Heart right ventricle (tissue), 16 donors: ENCODE data around the gene RPS24. TPM values are rescaled to one million over a fixed set of nuclear protein-coding genes. Genes with fewer than 3 reads are reported as not detected.
A peak's percentile ranks its signal among the peaks of the same experiment; 100 is the strongest.

Source experiments
- ATAC-seq, 8 donors: fragments of 200-7000 bp; cut with Tn5 transposase; one replicate each; pipeline ENCODE4 v1.9.1; 2020; ENCODE audit warnings: mild to moderate bottlenecking in 8 of 8, moderate library complexity in 8 of 8, moderate number of reproducible peaks in 1 of 8
- DNase-seq, 2 donors: peaks; one replicate each; pipeline ENCODE4 v3.0.0-alpha.2; 2020
- H3K27ac ChIP-seq, 10 donors: fragments of 200-600 bp; sonication (generic) in 2 of 10; one replicate each; pipeline versions ENCODE4 v1.5.0 to v1.8.0; 2020 to 2022; ENCODE audit warnings: mild to moderate bottlenecking in 3 of 10
- H3K27me3 ChIP-seq, 7 donors: fragments of 200-600 bp; one replicate each; pipeline ENCODE4 v1.8.0; 2021 to 2022; ENCODE audit warnings: mild to moderate bottlenecking in 2 of 7
- H3K36me3 ChIP-seq, 9 donors: fragments of 200-600 bp; sonication (generic) in 1 of 9; one replicate each; pipeline versions ENCODE4 v1.5.0 to v1.8.0; 2020 to 2022; ENCODE audit warnings: mild to moderate bottlenecking in 2 of 9
- H3K4me1 ChIP-seq, 9 donors: fragments of 200-600 bp; sonication (generic) in 1 of 9; one replicate each; pipeline versions ENCODE4 v1.5.0 to v1.8.0; 2020 to 2022; ENCODE audit warnings: mild to moderate bottlenecking in 4 of 9
- H3K4me3 ChIP-seq, 10 donors: fragments of 200-600 bp; sonication (generic) in 2 of 10; one replicate each; pipeline versions ENCODE4 v1.5.0 to v1.8.0; 2020 to 2022; ENCODE audit warnings: mild to moderate bottlenecking in 7 of 10, moderate library complexity in 2 of 10
- H3K9me3 ChIP-seq, 11 donors: fragments of 200-600 bp in 10 of 11; sonication (generic) in 2 of 11; one replicate each; pipeline versions ENCODE4 v1.5.0 to v1.8.0; 2013 to 2022; ENCODE audit warnings: mild to moderate bottlenecking in 2 of 11, control low read depth in 1 of 11, moderate library complexity in 1 of 11
- CTCF ChIP-seq, 9 donors: fragments of 200-600 bp; sonication (generic) in 2 of 9; IDR thresholded peaks; one replicate each; pipeline versions ENCODE4 v1.5.0 to v1.8.0; 2021 to 2022; ENCODE audit warnings: antibody characterized with exemption in 9 of 9, mild to moderate bottlenecking in 5 of 9, moderate library complexity in 1 of 9
- WGBS, 2 donors: extraction: QIAGEN DNeasy Blood & Tissue Kit; methylation state at CpG; one replicate each; pipeline ENCODE4 v1.1.7; 2013; ENCODE audit warnings: inconsistent platforms in 1 of 2; 5-methylcytosine and 5-hydroxymethylcytosine counted together
- intact Hi-C, 10 donors: fragments of 100-400 bp; cut with DNase I; formaldehyde crosslinking; loops; one replicate each; pipeline versions ENCODE4 v1.11.1 to v1.14.2; 2022
- polyA plus RNA-seq, 2 donors: library from polyadenylated mRNA; stranded (reverse); fragments of 200-250 nt; gene quantifications; one replicate each; pipeline ENCODE4 v1.2.3, GENCODE V29; 2013
- total RNA-seq, 10 donors: library from RNA; stranded (reverse); fragmentation: NEBNext Ultra II Directional in 3 of 10; extraction: Animal tissue kit (Norgen Biotek cat#: 25700) in 3 of 10; gene quantifications; one replicate each; pipeline versions ENCODE4 v1.2.1 to v1.2.4, GENCODE V29; 2021 to 2023
- donor health status: Arrhythmogenic right ventricular cardiomyopathy.
- donor health status: ischemic (EF 13 %, LVEDD 7.1; RV severe dilation, severe dysfunction).
- donor health status: healthy with polysubstance abuse.
- donor health status: DM: no; HTN: yes; CAD: no.
- donor health status: DM: no; HTN: no; CAD: no.
- donor health status: ischemic (EF 25% LVEDD 6.9; RV normal size, moderate dysfunction).
- donor health status: ischemic (EF 25% LVEDD 5.7; RV mildly dilated, moderate dysfunction).
- donor health status: healthy.
- donor health status: DM: yes; HTN: yes; CAD: no.
- donor health status: Ischemic cardiomyopathy.
- donor health status: ischemic (EF 35%, LVEDD 5.7; RV mildly dilated, moderate dysfunction).
- donor health status: nonischemic (EF 11% LVEDD 7.7; RV severe dilation, severe dysfunction).
- donor health status: DM: yes; HTN: yes; CAD: no.
- donor health status: PGD.
- donor health status: ischemic (EF 29% LVEDD 5.4; RV normal size, mild dysfunction).
- donor health status: nonischemic (EF 23%, LVEDD 6.1; RV moderate dilation, normal function).

RPS24 gene
- total and polyA plus RNA-seq, 12 donors, result 568 to 4,355 (median 813) TPM

- H3K9me3 ChIP-seq, result no peaks in the 10 kb centered on the region
- 24 to 25% methylated on average over 13 of the region's 13 CpGs for WGBS, 2 donors
- ATAC-seq, result peak; percentile 72 to 91 (median 87)
- TF ChIP-seq CTCF (IDR thresholded peaks at IDR 0.05), result peak; percentile 80 to 93 (median 90)
- peak; percentile 85 to 87 for DNase-seq
- H3K27ac ChIP-seq, result no peak overlapping the region
- no peaks in the 10 kb centered on the region for H3K27me3 ChIP-seq
- peaks cover 0 to 19% (median 12%) of the 10 kb centered on the region in 9 donors for H3K4me1 ChIP-seq
- intact Hi-C loops, result loop anchor here in 9 of 10 donors (1.0 to 10.0 kb wide), 12 partner anchors 255 to 1150 kb away; partner anchors contain the start of gene ZMIZ1 (in 2 of the 9)
- peaks cover 0 to 7% (median under 1%) of the 10 kb centered on the region in 9 donors for H3K36me3 ChIP-seq
- H3K4me3 ChIP-seq, result no peak overlapping the region
These were observed 13.7 kb downstream of the RPS24 start for GRCh38 chr10:78047314-78047891.

GRCh38 chr10:78049851-78050250 is 16.2 kb downstream of the RPS24 start:
- no peak overlapping the region for H3K27ac ChIP-seq
- ATAC-seq (no peak), DNase-seq (no peak)
- intact Hi-C loops, result loop anchor here (5.0 to 10.0 kb wide), 12 partner anchors 245 to 1147 kb away; partner anchors contain the start of gene ZMIZ1 (in 2 of the 10)
- TF ChIP-seq CTCF (IDR thresholded peaks at IDR 0.05), result no peak
- no peaks in the 10 kb centered on the region for H3K9me3 ChIP-seq
- no peak overlapping the region for H3K4me3 ChIP-seq
- H3K4me1 ChIP-seq, result peaks cover 0 to 19% (median 7%) of the 10 kb centered on the region in 9 donors
- H3K27me3 ChIP-seq, result no peaks in the 10 kb centered on the region
- H3K36me3 ChIP-seq, result no peaks in the 10 kb centered on the region
- 81 to 88% methylated on average over 1 of the region's 1 CpG for WGBS, 2 donors

- no peak for TF ChIP-seq CTCF (IDR thresholded peaks at IDR 0.05)
- Histone ChIP-seq H3K27me3 (no peaks in the 10 kb centered on the region), H3K9me3 (no peaks in the 10 kb centered on the region), H3K27ac (no peak overlapping the region), H3K4me3 (no peak overlapping the region), H3K4me1 (peaks cover 0 to 10% (median 0%) of the 10 kb centered on the region in 9 donors), H3K36me3 (no peaks in the 10 kb centered on the region)
- WGBS, 2 donors, result 56 to 63% methylated on average over 7 of the region's 7 CpGs
- ATAC-seq (peak in 4 of 8 donors; percentile 24 to 52 (median 42)), DNase-seq (no peak)
- intact Hi-C loops, result loop anchor here in 3 of 10 donors (10.0 kb wide), 3 partner anchors 241 to 601 kb away; no protein-coding TSS in a partner anchor
These were observed 19.7 kb downstream of the RPS24 start for GRCh38 chr10:78053211-78053868.

- Histone ChIP-seq H3K4me1 (peaks cover 0 to 1% (median 0%) of the 10 kb centered on the region in 9 donors), H3K27me3 (no peaks in the 10 kb centered on the region), H3K36me3 (no peaks in the 10 kb centered on the region), H3K9me3 (no peaks in the 10 kb centered on the region), H3K4me3 (no peak overlapping the region), H3K27ac (no peak overlapping the region)
- 72 to 76% methylated on average over 5 of the region's 5 CpGs for WGBS, 2 donors
- no peak for TF ChIP-seq CTCF (IDR thresholded peaks at IDR 0.05)
- DNase-seq (no peak), ATAC-seq (no peak)
- intact Hi-C loops, result loop anchor here in 3 of 10 donors (10.0 kb wide), 3 partner anchors 236 to 596 kb away; no protein-coding TSS in a partner anchor
These were observed 24.9 kb downstream of the RPS24 start for GRCh38 chr10:78058562-78058961.
